H9 (cell line): ENCODE measurements around the gene CERS6. TPM values are rescaled to one million over a fixed set of nuclear protein-coding genes. Genes with fewer than 3 reads are reported as not detected.

ENCODE experiments used
- DNase-seq: peaks from one replicate; pipeline ENCODE4 v3.0.0-alpha.2; 2017
- H2AFZ ChIP-seq: one replicate; pipeline ENCODE4 v1.6.1; 2013; ENCODE audit warnings: mild to moderate bottlenecking, low read length, control low read depth, moderate library complexity
- H2AK5ac ChIP-seq: 2 replicates; pipeline ENCODE4 v1.6.1; 2013; ENCODE audit warnings: low read length, control low read depth, mixed read lengths; ENCODE audit not compliant: insufficient read length
- H2BK120ac ChIP-seq: one replicate; pipeline ENCODE4 v1.6.1; 2013; ENCODE audit warnings: low read depth, mild to moderate bottlenecking, low read length, control low read depth, inconsistent platforms; ENCODE audit not compliant: poor library complexity, severe bottlenecking
- H2BK12ac ChIP-seq: 2 replicates; pipeline ENCODE4 v1.6.1; 2013; ENCODE audit warnings: low read length, control low read depth, mixed read lengths, low read depth; ENCODE audit not compliant: insufficient read length
- H2BK15ac ChIP-seq: 2 replicates; pipeline ENCODE4 v1.6.1; 2013; ENCODE audit warnings: low read depth, low read length, control low read depth
- H2BK20ac ChIP-seq: one replicate; pipeline ENCODE4 v1.6.1; 2013; ENCODE audit warnings: low read depth, mild to moderate bottlenecking, low read length, control low read depth, inconsistent platforms; ENCODE audit not compliant: poor library complexity, severe bottlenecking
- H2BK5ac ChIP-seq: 2 replicates; pipeline ENCODE4 v1.6.1; 2013; ENCODE audit warnings: low read length, control low read depth, mixed read lengths; ENCODE audit not compliant: insufficient read length
- H3K14ac ChIP-seq: 2 replicates; pipeline ENCODE4 v1.6.1; 2013; ENCODE audit warnings: low read length, control low read depth; ENCODE audit not compliant: insufficient read depth
- H3K18ac ChIP-seq: 2 replicates; pipeline ENCODE4 v1.6.1; 2013; ENCODE audit warnings: low read depth, mild to moderate bottlenecking, mixed read lengths, low read length, control low read depth; ENCODE audit not compliant: insufficient read length
- H3K23ac ChIP-seq: 2 replicates; pipeline ENCODE4 v1.6.1; 2013; ENCODE audit warnings: low read length, control low read depth, mixed read lengths, low read depth; ENCODE audit not compliant: insufficient read length
- H3K23me2 ChIP-seq: 2 replicates; pipeline ENCODE4 v1.6.1; 2013; ENCODE audit warnings: low read depth, mild to moderate bottlenecking, mixed read lengths, low read length, control low read depth; ENCODE audit not compliant: insufficient read length, poor library complexity, severe bottlenecking
- H3K27ac ChIP-seq: 2 replicates; pipeline ENCODE4 v1.5.1; 2013; ENCODE audit warnings: low read length, control low read depth, mixed read lengths, low read depth; ENCODE audit not compliant: insufficient read length
- H3K27me3 ChIP-seq: 2 replicates; pipeline ENCODE4 v1.6.1; 2013; ENCODE audit warnings: low read length, control low read depth, inconsistent platforms; ENCODE audit not compliant: insufficient read depth
- H3K4ac ChIP-seq: 2 replicates; pipeline ENCODE4 v1.6.1; 2013; ENCODE audit warnings: low read depth, mild to moderate bottlenecking, control low read depth, inconsistent platforms, low read length, moderate library complexity
- H3K4me1 ChIP-seq: 2 replicates; pipeline ENCODE4 v1.6.1; 2013; ENCODE audit warnings: low read length, control low read depth, inconsistent platforms; ENCODE audit not compliant: insufficient read depth
- H3K4me2 ChIP-seq: 2 replicates; pipeline ENCODE4 v1.6.1; 2013; ENCODE audit warnings: low read length, control low read depth, mixed read lengths; ENCODE audit not compliant: insufficient read length, insufficient read depth
- H3K56ac ChIP-seq: 2 replicates; pipeline ENCODE4 v1.6.1; 2013; ENCODE audit warnings: low read depth, mild to moderate bottlenecking, mixed read lengths, low read length, control low read depth; ENCODE audit not compliant: insufficient read length
- H3K79me1 ChIP-seq: 2 replicates; pipeline ENCODE4 v1.6.1; 2013; ENCODE audit warnings: low read depth, mild to moderate bottlenecking, moderate library complexity, low read length, control low read depth, inconsistent platforms; ENCODE audit not compliant: insufficient read depth, poor library complexity, severe bottlenecking
- H3K79me2 ChIP-seq: 2 replicates; pipeline ENCODE4 v1.6.1; 2013; ENCODE audit warnings: low read length, control low read depth, inconsistent platforms; ENCODE audit not compliant: insufficient read depth
- H3K9ac ChIP-seq: 2 replicates; pipeline ENCODE4 v1.6.1; 2013; ENCODE audit warnings: low read length, control low read depth, mixed read lengths; ENCODE audit not compliant: insufficient read length; ENCODE audit errors: extremely low read depth
- H3K9me3 ChIP-seq: one replicate; pipeline ENCODE4 v1.6.1; 2013; ENCODE audit warnings: low read depth, low read length, inconsistent platforms; ENCODE audit not compliant: control insufficient read depth
- H3T11ph ChIP-seq: one replicate; pipeline ENCODE4 v1.6.1; 2013; ENCODE audit warnings: mild to moderate bottlenecking, low read length, control low read depth, inconsistent platforms
- H4K20me1 ChIP-seq: one replicate; pipeline ENCODE4 v1.6.1; 2013; ENCODE audit not compliant: control insufficient read depth, insufficient read length, insufficient read depth
- H4K5ac ChIP-seq: 2 replicates; pipeline ENCODE4 v1.6.1; 2013; ENCODE audit warnings: low read depth, mild to moderate bottlenecking, mixed read lengths, low read length, control low read depth; ENCODE audit not compliant: insufficient read length
- H4K8ac ChIP-seq: replicated peaks from 2 replicates; pipeline ENCODE4 v1.6.1; 2013; ENCODE audit warnings: low read length, control low read depth, mixed read lengths, low read depth; ENCODE audit not compliant: insufficient read length
- H4K91ac ChIP-seq: 2 replicates; pipeline ENCODE4 v1.6.1; 2013; ENCODE audit warnings: low read depth, mild to moderate bottlenecking, moderate library complexity, mixed read lengths, low read length, control low read depth; ENCODE audit not compliant: insufficient read length
- H3K27ac Mint-ChIP-seq, 3 experiments: 2 replicates in 2 of 3; 3 replicates in 1 of 3; pipeline ENCODE4 v1.8.0; 2020 to 2021; ENCODE audit warnings: mixed read lengths in 3 of 3, mild to moderate bottlenecking in 1 of 3, moderate library complexity in 1 of 3
- H3K27me3 Mint-ChIP-seq: 2 replicates; pipeline ENCODE4 v1.8.0; 2021; ENCODE audit warnings: low read depth, mild to moderate bottlenecking, moderate library complexity, mixed read lengths
- H3K36me3 Mint-ChIP-seq, 3 experiments: 2 replicates in 2 of 3; 3 replicates in 1 of 3; pipeline ENCODE4 v1.8.0; 2020 to 2021; ENCODE audit warnings: low read depth in 3 of 3, mixed read lengths in 3 of 3; ENCODE audit not compliant: insufficient read depth in 1 of 3
- H3K4me1 Mint-ChIP-seq, 2 experiments: 2 replicates each; pipeline ENCODE4 v1.8.0; 2020; ENCODE audit warnings: mixed read lengths in 2 of 2
- H3K4me3 Mint-ChIP-seq, 2 experiments: 2 replicates in 1 of 2; 3 replicates in 1 of 2; pipeline ENCODE4 v1.8.0; 2020 to 2021; ENCODE audit warnings: mild to moderate bottlenecking in 2 of 2, mixed read lengths in 2 of 2, moderate library complexity in 1 of 2
- H3K9me3 Mint-ChIP-seq, 2 experiments: 2 replicates in 1 of 2; 3 replicates in 1 of 2; pipeline ENCODE4 v1.8.0; 2020; ENCODE audit warnings: mild to moderate bottlenecking in 2 of 2, mixed read lengths in 2 of 2, moderate library complexity in 1 of 2
- CTCF ChIP-seq: fragments of 200-600 bp; sonication (generic); conservative IDR thresholded peaks from 3 replicates; pipeline ENCODE4 v1.8.0; 2021; ENCODE audit warnings: antibody characterized with exemption, mild to moderate bottlenecking
- WGBS: extraction: QIAGEN DNeasy Blood & Tissue Kit; methylation state at CpG from one replicate; pipeline ENCODE4 v1.1.7; 2013; ENCODE audit warnings: missing lambda C conversion rate, low lambda C conversion rate, mixed read lengths; ENCODE audit not compliant: insufficient read length; ENCODE audit errors: extremely low coverage; 5-methylcytosine and 5-hydroxymethylcytosine counted together
- total RNA-seq: library from RNA; stranded (reverse); gene quantifications from 2 replicates; pipeline ENCODE4 v1.2.1, GENCODE V29; 2021

CERS6 gene
- total RNA-seq, 1 experiment from 2014 or later, result 17.7 TPM

DNA sequence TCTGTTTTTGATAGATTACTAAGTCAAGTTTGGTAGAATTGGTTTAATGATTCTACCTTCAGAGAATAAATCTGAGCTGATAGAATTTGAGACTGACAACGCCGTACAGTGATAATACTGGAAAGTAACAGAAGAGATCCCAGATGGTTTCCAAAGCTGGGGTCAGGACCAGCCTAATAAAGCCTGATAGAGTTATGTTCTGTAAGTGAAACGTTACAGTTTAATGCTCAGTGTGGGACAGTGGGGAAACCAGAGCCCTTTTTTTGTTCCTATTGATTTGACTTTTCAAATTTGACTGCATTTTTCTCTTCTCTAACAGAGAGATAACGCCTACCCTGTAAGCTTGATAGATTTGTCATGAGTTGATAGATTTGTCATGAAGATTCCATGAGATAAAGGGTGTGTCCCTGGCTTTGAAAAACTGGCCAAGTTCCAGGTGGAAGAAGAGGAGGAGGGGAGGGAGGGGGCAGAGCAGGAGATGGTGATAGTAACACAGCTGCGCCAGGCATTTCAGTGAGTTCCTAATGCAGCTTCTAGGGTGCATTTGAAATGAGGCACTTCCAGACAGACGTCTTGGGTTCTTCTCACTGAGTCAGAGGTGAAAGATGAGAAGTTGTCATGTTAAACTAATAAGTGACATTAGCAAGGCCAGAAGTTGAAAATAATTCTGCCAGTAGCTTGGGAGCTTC lies 65.1 kb downstream of the CERS6 start:
- peaks cover 9% of the 10 kb centered on the region; the same call in 1 of the 2 replicates for H3K79me2 ChIP-seq
- H2BK15ac ChIP-seq, result no peak overlapping the region
- H2BK12ac ChIP-seq, result no peak overlapping the region
- H3K4me2 ChIP-seq, result no peak overlapping the region
- 0 out of 2 replicates have a peak overlapping the region, but pooled peaks have one; percentile 16 for H3K14ac ChIP-seq
- H3K56ac ChIP-seq, result no peak overlapping the region
- H4K8ac ChIP-seq, result no peak overlapping the region
- DNase-seq, result no peak
- no peak overlapping the region for H3K18ac ChIP-seq
- no peak overlapping the region for H2BK120ac ChIP-seq
- no peak overlapping the region for H2AFZ ChIP-seq
- H3K27ac ChIP-seq, result no peak overlapping the region
- H4K5ac ChIP-seq, result no peak overlapping the region
- H3K23me2 ChIP-seq, result no peaks in the 10 kb centered on the region
- WGBS, result no CpG with 5 or more reads among the region's 6 CpGs
- Mint-ChIP-seq H3K9me3 (no peaks in the 10 kb centered on the region), H3K27ac (peak overlapping the region in 1 of 3 experiments; percentile 51; a peak in 1 of 7 replicates), H3K4me1 (peaks cover 45 to 53% of the 10 kb centered on the region in 2 experiments), H3K4me3 (no peak overlapping the region), H3K27me3 (no peaks in the 10 kb centered on the region), H3K36me3 (no peaks in the 10 kb centered on the region)
- no peak overlapping the region for H3K4ac ChIP-seq
- TF ChIP-seq CTCF, result no peak
- H3K4me1 ChIP-seq, result peaks cover 10% of the 10 kb centered on the region; the same call in 1 of the 2 replicates
- no peaks in the 10 kb centered on the region for H3K27me3 ChIP-seq
- H2AK5ac ChIP-seq, result no peak overlapping the region
- no peak overlapping the region for H3K9ac ChIP-seq
- no peaks in the 10 kb centered on the region for H4K20me1 ChIP-seq
- H3K79me1 ChIP-seq, result peaks cover 5% of the 10 kb centered on the region
- H3K9me3 ChIP-seq, result no peaks in the 10 kb centered on the region
- H2BK20ac ChIP-seq, result no peak overlapping the region
- no peak overlapping the region for H2BK5ac ChIP-seq
- no peak overlapping the region for H4K91ac ChIP-seq
- no peak overlapping the region for H3K23ac ChIP-seq
- H3T11ph ChIP-seq, result no peak overlapping the region
